Right lung (tissue), 5 donors: ENCODE measurements around the gene INTS3. TPM values are rescaled to one million over a fixed set of nuclear protein-coding genes. Genes with fewer than 3 reads are reported as not detected.
"Not testable (repeated sequence)": the region's sequence is repeated elsewhere in the genome, so short reads cannot be mapped to it uniquely, and the experiment has no call there.

ENCODE experiments used
- DNase-seq, 2 donors: peaks; one replicate each; pipeline ENCODE4 v3.0.0-alpha.2; 2013
- polyA plus RNA-seq, 5 donors: library from polyadenylated mRNA; unstranded; fragments of 120-200 nt; gene quantifications; one replicate each; pipeline versions ENCODE4 v1.2.1 to v1.2.3, GENCODE V29; 2013; ENCODE audit warnings: inconsistent platforms in 1 of 5, low replicate concordance in 1 of 5; ENCODE audit not compliant: insufficient read length in 5 of 5, insufficient read depth in 1 of 5

The INTS3 gene
- polyA plus RNA-seq, 5 donors: 98.2 to 130 (median 104) TPM

GRCh38 chr1:153698020-153698922 lies 29.6 kb upstream of the INTS3 start:
- DNase-seq: peak in 1 of 2 donors; percentile 45

GRCh38 chr1:153698923-153699714 lies 28.7 kb upstream of the INTS3 start:
- no peak for DNase-seq

GRCh38 chr1:153699768-153700167 lies 28.1 kb upstream of the INTS3 start:
- no peak for DNase-seq

GRCh38 chr1:153705484-153705883 lies 22.4 kb upstream of the INTS3 start:
- no peak for DNase-seq

- no peak for DNase-seq
These were observed 16.8 kb upstream of the INTS3 start for GRCh38 chr1:153711026-153711425.

- not testable (repeated sequence) for DNase-seq
These were observed 11.6 kb upstream of the INTS3 start for GRCh38 chr1:153716211-153716610.

GRCh38 chr1:153717330-153717729 lies 10.5 kb upstream of the INTS3 start:
- DNase-seq: no peak

GRCh38 chr1:153723687-153724086 lies 4.2 kb upstream of the INTS3 start:
- DNase-seq: no peak

- DNase-seq: not testable (repeated sequence)
These were observed 3.2 kb upstream of the INTS3 start for GRCh38 chr1:153724634-153725033.

- peak; percentile 38 to 47 for DNase-seq
These were observed 636 bp downstream of the INTS3 start for GRCh38 chr1:153728305-153729066.

GRCh38 chr1:153730468-153730988 lies 2.7 kb downstream of the INTS3 start:
- DNase-seq: no peak

GRCh38 chr1:153733970-153734369 lies 6.1 kb downstream of the INTS3 start:
- DNase-seq: no peak

GRCh38 chr1:153734396-153735089 lies 6.7 kb downstream of the INTS3 start:
- no peak for DNase-seq

GRCh38 chr1:153735090-153735420 lies 7.2 kb downstream of the INTS3 start:
- no peak for DNase-seq

- DNase-seq: no peak
These were observed 14.1 kb downstream of the INTS3 start for GRCh38 chr1:153741986-153742385.

- DNase-seq: no peak
These were observed 14.7 kb downstream of the INTS3 start for GRCh38 chr1:153742411-153743142.

- no peak for DNase-seq
These were observed 17.6 kb downstream of the INTS3 start for GRCh38 chr1:153745417-153745816.

- DNase-seq: no peak
These were observed 18.3 kb downstream of the INTS3 start for GRCh38 chr1:153746174-153746573.

GRCh38 chr1:153748903-153749302 lies 21.1 kb downstream of the INTS3 start:
- DNase-seq: no peak

- DNase-seq: peak; percentile 59 to 67
These were observed 21.7 kb downstream of the INTS3 start for GRCh38 chr1:153749408-153750005.
